ENCODE results near the gene HLA-B. TPM values are rescaled to one million over a fixed set of nuclear protein-coding genes. Genes with fewer than 3 reads are reported as not detected.

The HLA-B gene
- total and polyA plus RNA-seq, 4 donors, result 341 to 864 (median 417) TPM

- TF ChIP-seq JUND (IDR thresholded peaks at IDR 0.05), result no peak
- no peak for TF ChIP-seq ZBTB33 (IDR thresholded peaks at IDR 0.05)
- no peak for TF ChIP-seq YY1 (IDR thresholded peaks at IDR 0.05)
- TF ChIP-seq NR2F2 (IDR thresholded peaks at IDR 0.05), result no peak
- TF ChIP-seq SP1 (IDR thresholded peaks at IDR 0.05), result no peak
- TF ChIP-seq RXRA (IDR thresholded peaks at IDR 0.05), result no peak
- TF ChIP-seq MAX (IDR thresholded peaks at IDR 0.05), result no peak
- no peak for TF ChIP-seq EGR1 (IDR thresholded peaks at IDR 0.05; ENCODE audit: low read depth in 2 of 2)
- no peak for TF ChIP-seq GABPA (IDR thresholded peaks at IDR 0.05 in 1 of 2, conservative IDR thresholded peaks at IDR 0.05 in 1 of 2)
- Histone ChIP-seq H3K27ac (ENCODE audit: low read depth in 1 of 2, low read length in 2 of 2) (no peak overlapping the region), H3K4me1 (ENCODE audit: control insufficient read depth in 4 of 4, insufficient read depth in 4 of 4, low read length in 3 of 4) (peaks cover 0 to 2% (median 0%) of the 10 kb centered on the region in 4 donors), H3K9ac (ENCODE audit: low read depth in 1 of 2, low read length in 2 of 2) (no peak overlapping the region), H3K36me3 (ENCODE audit: control insufficient read depth in 4 of 4, insufficient read depth in 3 of 4, low read depth in 1 of 4, low read length in 3 of 4) (no peaks in the 10 kb centered on the region), H3K9me3 (ENCODE audit: control insufficient read depth in 4 of 4, low read length in 3 of 4) (peaks cover 0 to 3% (median 0%) of the 10 kb centered on the region in 4 donors), H3K27me3 (ENCODE audit: control insufficient read depth in 4 of 4, insufficient read depth in 4 of 4, low read length in 3 of 4) (peaks cover 0 to 7% (median under 1%) of the 10 kb centered on the region in 4 donors), H3K4me3 (ENCODE audit: low read depth in 1 of 3, low read length in 3 of 3) (peak overlapping the region in 1 of 3 donors; percentile 26)
- no peak for DNase-seq (ENCODE audit: low spot score)
- 25% methylated on average over 11 of the region's 11 CpGs for WGBS
Measured at GRCh38 chr6:31308845-31309175, 48.2 kb downstream of the HLA-B start.

DNA sequence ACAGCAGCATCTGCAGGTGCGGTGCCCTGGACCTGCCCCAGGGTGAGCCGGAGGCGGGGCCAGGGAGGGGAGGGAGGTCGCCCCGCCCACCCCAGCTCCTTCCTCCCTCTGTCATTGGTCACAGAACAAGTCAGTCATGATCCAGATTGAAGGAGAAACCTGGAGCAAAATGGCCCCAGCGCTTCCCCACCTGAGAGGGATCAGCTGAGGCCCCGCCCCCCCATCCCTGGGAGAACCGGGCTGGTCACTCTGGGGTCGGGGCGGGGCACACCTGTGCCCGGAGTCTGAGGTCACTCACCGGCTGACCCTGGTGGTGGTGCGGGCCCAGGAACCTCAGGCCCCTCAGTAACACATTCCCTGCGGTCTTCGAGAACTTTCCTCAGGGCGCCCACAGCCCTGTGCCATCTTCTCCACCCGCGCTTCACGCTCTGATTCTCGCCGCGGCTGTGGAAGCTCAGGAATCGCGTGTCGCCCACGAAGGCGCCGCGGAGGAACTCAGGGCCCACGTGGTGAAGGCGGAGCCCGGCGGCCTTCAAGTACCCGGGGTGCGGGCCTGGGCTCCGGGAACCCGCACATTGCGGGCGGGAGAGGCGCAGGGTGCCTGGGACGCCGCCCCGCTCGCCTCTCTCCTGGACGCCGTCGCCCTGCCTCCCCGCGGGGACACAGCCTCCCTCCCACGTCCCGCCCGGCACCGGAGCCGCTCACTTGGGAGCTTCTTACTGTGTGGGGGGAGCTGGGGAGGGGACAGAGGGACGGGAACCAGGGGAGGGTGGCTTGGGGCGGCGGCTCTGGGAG, 48.7 kb downstream of the HLA-B start:
- H3K36me3 ChIP-seq (ENCODE audit: control insufficient read depth in 4 of 4, insufficient read depth in 3 of 4, low read depth in 1 of 4, low read length in 3 of 4), result no peaks in the 10 kb centered on the region
- H3K9ac ChIP-seq (ENCODE audit: low read depth in 1 of 2, low read length in 2 of 2), result no peak overlapping the region
- peaks cover 0 to 2% (median 0%) of the 10 kb centered on the region in 4 donors for H3K4me1 ChIP-seq (ENCODE audit: control insufficient read depth in 4 of 4, insufficient read depth in 4 of 4, low read length in 3 of 4)
- H3K4me3 ChIP-seq (ENCODE audit: low read depth in 1 of 3, low read length in 3 of 3), result peak overlapping the region in 1 of 3 donors; percentile 26
- WGBS, result 6% methylated on average over 57 of the region's 57 CpGs
- H3K27ac ChIP-seq (ENCODE audit: low read depth in 1 of 2, low read length in 2 of 2), result no peak overlapping the region
- TF ChIP-seq GABPA (IDR thresholded peaks at IDR 0.05 in 1 of 2, conservative IDR thresholded peaks at IDR 0.05 in 1 of 2) (no peak), FOXA1 (IDR thresholded peaks at IDR 0.05) (no peak), YY1 (IDR thresholded peaks at IDR 0.05) (no peak), ZBTB33 (IDR thresholded peaks at IDR 0.05) (no peak), CTCF (IDR thresholded peaks at IDR 0.05; ENCODE audit: low read depth, low read length, missing input control) (no peak), RAD21 (IDR thresholded peaks at IDR 0.05) (no peak), MAX (IDR thresholded peaks at IDR 0.05) (no peak), RXRA (IDR thresholded peaks at IDR 0.05) (no peak), SP1 (IDR thresholded peaks at IDR 0.05) (no peak), ATF3 (IDR thresholded peaks at IDR 0.05) (no peak), FOXA2 (IDR thresholded peaks at IDR 0.05) (no peak), NR2F2 (IDR thresholded peaks at IDR 0.05) (no peak), HNF4G (IDR thresholded peaks at IDR 0.05) (no peak), JUND (IDR thresholded peaks at IDR 0.05) (no peak), EGR1 (IDR thresholded peaks at IDR 0.05; ENCODE audit: low read depth in 2 of 2) (no peak), HNF4A (conservative IDR thresholded peaks at IDR 0.05) (no peak), TAF1 (conservative IDR thresholded peaks at IDR 0.05) (no peak)
- TF ChIP-seq, protein P1, sequence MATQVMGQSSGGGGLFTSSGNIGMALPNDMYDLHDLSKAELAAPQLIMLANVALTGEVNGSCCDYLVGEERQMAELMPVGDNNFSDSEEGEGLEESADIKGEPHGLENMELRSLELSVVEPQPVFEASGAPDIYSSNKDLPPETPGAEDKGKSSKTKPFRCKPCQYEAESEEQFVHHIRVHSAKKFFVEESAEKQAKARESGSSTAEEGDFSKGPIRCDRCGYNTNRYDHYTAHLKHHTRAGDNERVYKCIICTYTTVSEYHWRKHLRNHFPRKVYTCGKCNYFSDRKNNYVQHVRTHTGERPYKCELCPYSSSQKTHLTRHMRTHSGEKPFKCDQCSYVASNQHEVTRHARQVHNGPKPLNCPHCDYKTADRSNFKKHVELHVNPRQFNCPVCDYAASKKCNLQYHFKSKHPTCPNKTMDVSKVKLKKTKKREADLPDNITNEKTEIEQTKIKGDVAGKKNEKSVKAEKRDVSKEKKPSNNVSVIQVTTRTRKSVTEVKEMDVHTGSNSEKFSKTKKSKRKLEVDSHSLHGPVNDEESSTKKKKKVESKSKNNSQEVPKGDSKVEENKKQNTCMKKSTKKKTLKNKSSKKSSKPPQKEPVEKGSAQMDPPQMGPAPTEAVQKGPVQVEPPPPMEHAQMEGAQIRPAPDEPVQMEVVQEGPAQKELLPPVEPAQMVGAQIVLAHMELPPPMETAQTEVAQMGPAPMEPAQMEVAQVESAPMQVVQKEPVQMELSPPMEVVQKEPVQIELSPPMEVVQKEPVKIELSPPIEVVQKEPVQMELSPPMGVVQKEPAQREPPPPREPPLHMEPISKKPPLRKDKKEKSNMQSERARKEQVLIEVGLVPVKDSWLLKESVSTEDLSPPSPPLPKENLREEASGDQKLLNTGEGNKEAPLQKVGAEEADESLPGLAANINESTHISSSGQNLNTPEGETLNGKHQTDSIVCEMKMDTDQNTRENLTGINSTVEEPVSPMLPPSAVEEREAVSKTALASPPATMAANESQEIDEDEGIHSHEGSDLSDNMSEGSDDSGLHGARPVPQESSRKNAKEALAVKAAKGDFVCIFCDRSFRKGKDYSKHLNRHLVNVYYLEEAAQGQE (IDR thresholded peaks at IDR 0.05), result no peak
- no peak for DNase-seq (ENCODE audit: low spot score)
- peaks cover 0 to 7% (median under 1%) of the 10 kb centered on the region in 4 donors for H3K27me3 ChIP-seq (ENCODE audit: control insufficient read depth in 4 of 4, insufficient read depth in 4 of 4, low read length in 3 of 4)
- H3K9me3 ChIP-seq (ENCODE audit: control insufficient read depth in 4 of 4, low read length in 3 of 4), result peaks cover 0 to 3% (median 0%) of the 10 kb centered on the region in 4 donors

All from liver (tissue), 9 donors.